ENCODE measurements around the gene SERPIND1. TPM values are rescaled to one million over a fixed set of nuclear protein-coding genes. Genes with fewer than 3 reads are reported as not detected.
"Not testable (repeated sequence)": the region's sequence is repeated elsewhere in the genome, so short reads cannot be mapped to it uniquely, and the experiment has no call there.

Gene SERPIND1
- total and polyA plus RNA-seq, 4 experiments from 2014 or later = 0.07 to 0.29 TPM; not detected in 2

DNA sequence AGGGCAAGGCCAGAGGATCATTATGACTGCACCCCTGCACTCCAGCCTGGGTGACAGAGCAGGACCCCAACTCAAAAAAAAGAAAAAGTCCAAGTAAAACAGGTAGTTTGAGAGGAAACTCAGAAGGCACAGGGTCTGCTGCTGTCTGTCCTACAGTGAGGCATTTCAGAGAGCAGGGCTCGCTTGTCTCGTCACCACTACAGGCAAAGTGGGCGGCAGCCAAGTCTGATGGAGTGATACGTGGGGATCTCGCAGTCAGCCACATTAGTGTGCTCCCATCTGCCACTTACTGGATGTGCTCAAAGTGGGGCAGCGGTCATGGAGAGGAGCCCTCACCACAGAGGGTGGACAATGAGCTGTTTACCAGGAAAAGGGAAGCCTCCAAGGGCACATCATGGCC is 42.6 kb downstream of the SERPIND1 start:
- Histone ChIP-seq H3K27me3 (ENCODE audit: insufficient read depth, low read length) (no peaks in the 10 kb centered on the region), H3K4me3 (ENCODE audit: low read length in 2 of 2) (no peak overlapping the region), H3K9me3 (ENCODE audit: control insufficient read depth in 1 of 2, low read length in 2 of 2) (no peaks in the 10 kb centered on the region), H3K27ac (ENCODE audit: low read depth, low read length) (no peak overlapping the region), H3K36me3 (ENCODE audit: insufficient read depth, low read length) (peaks cover 43% of the 10 kb centered on the region), H3K4me1 (ENCODE audit: insufficient read depth, low read length) (no peaks in the 10 kb centered on the region)
- no peaks in the 10 kb centered on the region for H3K9me3 Mint-ChIP-seq
- H3K27ac Mint-ChIP-seq = peak overlapping the region in 1 of 7 donors; percentile 53
- no peak overlapping the region for H3K4me3 Mint-ChIP-seq
- DNase-seq = no peak
- intact Hi-C loops (cut with micrococcal nuclease) = no loop called here
- ChIA-PET CTCF (ENCODE audit: partially characterized antibody) (interaction anchor here (1.2 kb wide), 1 partner anchor 32 kb away, joined by 4 read pairs; no protein-coding TSS in a partner anchor), POLR2A (ENCODE audit: partially characterized antibody) (interaction anchor here (0.6 kb wide), 1 partner anchor 20 kb away, joined by 5 read pairs; no protein-coding TSS in a partner anchor)
- peaks cover 56 to 73% of the 10 kb centered on the region in 2 donors for H3K36me3 Mint-ChIP-seq
- H3K27me3 Mint-ChIP-seq = no peaks in the 10 kb centered on the region
- H3K4me1 Mint-ChIP-seq = no peaks in the 10 kb centered on the region

DNA sequence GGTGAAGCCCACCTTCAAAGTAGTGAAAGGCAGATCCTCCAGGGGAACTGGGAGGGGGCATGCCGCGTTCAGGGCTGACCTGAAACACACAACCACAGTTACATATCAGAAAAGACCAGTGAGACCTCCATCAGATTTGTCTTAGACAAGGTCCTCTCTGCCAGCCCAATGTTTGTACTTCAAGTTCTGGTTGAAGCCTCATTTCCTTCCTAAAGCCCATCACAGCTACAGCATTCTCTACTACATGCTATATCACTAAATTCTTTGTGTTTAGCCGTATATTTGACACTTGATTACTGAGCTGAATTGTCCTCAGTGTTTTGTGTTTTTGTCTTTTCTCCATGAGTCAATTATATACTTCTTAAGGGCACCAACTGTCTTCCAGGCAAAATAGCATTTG is 44.6 kb downstream of the SERPIND1 start:
- intact Hi-C loops (cut with micrococcal nuclease) = no loop called here

DNA sequence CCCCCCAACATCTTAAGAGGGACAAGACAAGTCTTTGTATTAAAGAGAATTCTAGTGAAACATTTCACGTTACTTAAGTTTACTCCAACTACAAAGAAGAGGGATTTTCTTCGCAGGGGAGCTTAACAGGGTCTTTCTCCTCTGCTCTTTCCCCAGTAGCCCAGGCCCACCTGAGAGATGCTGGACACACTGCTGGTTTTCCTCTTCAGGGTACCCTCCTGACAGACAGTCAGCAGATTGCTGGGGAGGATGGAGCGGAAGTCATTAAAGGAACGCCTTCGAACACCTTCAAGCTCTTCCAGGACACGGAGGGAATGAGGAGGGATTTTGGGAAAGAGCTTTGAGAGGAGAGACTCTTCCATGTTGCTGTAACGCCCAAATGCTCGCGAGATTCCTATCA is 45.6 kb downstream of the SERPIND1 start:
- Histone ChIP-seq H3K27ac (ENCODE audit: low read depth, low read length) (no peak overlapping the region), H3K27me3 (ENCODE audit: insufficient read depth, low read length) (no peaks in the 10 kb centered on the region), H3K9me3 (ENCODE audit: control insufficient read depth in 1 of 2, low read length in 2 of 2) (no peaks in the 10 kb centered on the region), H3K4me1 (ENCODE audit: insufficient read depth, low read length) (no peaks in the 10 kb centered on the region), H3K4me3 (ENCODE audit: low read length in 2 of 2) (no peak overlapping the region), H3K36me3 (ENCODE audit: insufficient read depth, low read length) (peaks cover 51% of the 10 kb centered on the region)
- intact Hi-C loops (cut with micrococcal nuclease) = no loop called here
- H3K9me3 Mint-ChIP-seq = no peaks in the 10 kb centered on the region
- ChIA-PET CTCF (ENCODE audit: partially characterized antibody) (no interaction called here), POLR2A (ENCODE audit: partially characterized antibody) (no interaction called here)
- no peak overlapping the region for H3K4me3 Mint-ChIP-seq
- H3K27me3 Mint-ChIP-seq = no peaks in the 10 kb centered on the region
- peaks cover 52 to 65% of the 10 kb centered on the region in 2 donors for H3K36me3 Mint-ChIP-seq
- DNase-seq = no peak
- no peaks in the 10 kb centered on the region for H3K4me1 Mint-ChIP-seq
- no peak overlapping the region for H3K27ac Mint-ChIP-seq

More for the DNA sequence above, 44.6 kb downstream of the SERPIND1 start:
- no peaks in the 10 kb centered on the region for H3K27me3 Mint-ChIP-seq
- CTCF ChIA-PET (ENCODE audit: partially characterized antibody) = no interaction called here
- Histone ChIP-seq H3K27me3 (ENCODE audit: insufficient read depth, low read length) (no peaks in the 10 kb centered on the region), H3K4me3 (ENCODE audit: low read length in 2 of 2) (no peak overlapping the region), H3K9me3 (ENCODE audit: control insufficient read depth in 1 of 2, low read length in 2 of 2) (no peaks in the 10 kb centered on the region), H3K27ac (ENCODE audit: low read depth, low read length) (no peak overlapping the region), H3K4me1 (ENCODE audit: insufficient read depth, low read length) (no peaks in the 10 kb centered on the region), H3K36me3 (ENCODE audit: insufficient read depth, low read length) (peaks cover 49% of the 10 kb centered on the region)
- no peaks in the 10 kb centered on the region for H3K4me1 Mint-ChIP-seq
- DNase-seq = no peak
- peak overlapping the region in 1 of 7 donors; percentile 39 for H3K27ac Mint-ChIP-seq
- H3K36me3 Mint-ChIP-seq = peaks cover 50 to 67% of the 10 kb centered on the region in 2 donors
- POLR2A ChIA-PET (ENCODE audit: partially characterized antibody) = no interaction called here
- H3K4me3 Mint-ChIP-seq = no peak overlapping the region
- H3K9me3 Mint-ChIP-seq = no peaks in the 10 kb centered on the region

DNA sequence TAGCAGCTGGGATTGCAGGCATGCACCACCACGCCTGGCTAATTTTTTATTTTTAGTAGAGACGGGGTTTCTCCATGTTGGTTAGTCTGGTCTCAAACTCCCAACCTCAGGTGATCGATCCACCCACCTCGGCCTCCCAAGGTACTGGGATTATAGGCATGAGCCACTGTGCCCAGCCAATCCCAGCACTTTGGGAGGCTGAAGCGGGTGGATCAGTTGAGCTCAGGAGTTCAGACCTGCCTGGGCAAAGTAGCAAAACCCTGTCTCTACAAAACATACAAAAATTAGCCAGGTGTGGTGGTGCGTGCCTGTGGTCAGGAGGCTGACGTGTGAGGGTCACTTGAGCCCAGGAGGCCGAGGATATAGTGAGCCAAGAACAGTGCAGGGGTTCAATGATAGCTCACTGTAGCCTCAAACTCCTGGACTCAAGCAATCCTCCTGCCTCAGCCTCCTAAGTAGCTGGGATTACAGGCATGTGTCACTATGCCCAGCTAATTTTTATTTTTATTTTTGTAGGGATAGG is 47.9 kb downstream of the SERPIND1 start:
- POLR2A ChIA-PET (ENCODE audit: partially characterized antibody); H3K4me3 Mint-ChIP-seq; intact Hi-C loops (cut with micrococcal nuclease); H3K27ac Mint-ChIP-seq; H3K27me3 Mint-ChIP-seq; H3K9me3 Mint-ChIP-seq; H3K4me1 Mint-ChIP-seq; H3K4me3 ChIP-seq (ENCODE audit: low read length in 2 of 2); H3K27ac ChIP-seq (ENCODE audit: low read depth, low read length); H3K27me3 ChIP-seq (ENCODE audit: insufficient read depth, low read length); H3K4me1 ChIP-seq (ENCODE audit: insufficient read depth, low read length); DNase-seq; H3K9me3 ChIP-seq (ENCODE audit: control insufficient read depth in 1 of 2, low read length in 2 of 2): not testable (repeated sequence)
- CTCF ChIA-PET (ENCODE audit: partially characterized antibody) = interaction anchor here (0.7 to 1.0 kb wide), 2 partner anchors 22 to 38 kb away, joined by 3 read pairs; no protein-coding TSS in a partner anchor
- H3K36me3 Mint-ChIP-seq = peaks cover 52 to 69% of the 10 kb centered on the region in 2 donors
- H3K36me3 ChIP-seq (ENCODE audit: insufficient read depth, low read length) = peaks cover 50% of the 10 kb centered on the region

DNA sequence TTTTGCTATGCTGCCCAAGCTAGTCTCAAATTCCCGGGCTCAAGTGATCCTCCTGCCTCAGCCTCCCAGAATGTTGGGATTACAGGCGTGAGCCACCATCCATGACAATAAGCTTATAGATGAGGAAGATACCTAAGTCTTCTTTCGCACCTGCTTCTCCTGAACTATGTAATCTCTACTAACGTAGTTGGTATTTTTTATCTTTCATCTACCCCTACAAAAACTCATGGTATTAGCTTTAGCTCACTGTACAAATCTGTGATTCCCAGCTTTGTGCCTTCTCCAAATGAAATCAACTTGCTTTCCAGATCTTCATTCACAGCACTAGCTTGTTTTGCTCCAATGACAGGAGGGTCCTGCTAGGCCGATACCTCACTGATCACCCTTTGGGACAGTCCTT is 48.3 kb downstream of the SERPIND1 start:
- Histone ChIP-seq H3K4me3 (ENCODE audit: low read length in 2 of 2) (no peak overlapping the region), H3K4me1 (ENCODE audit: insufficient read depth, low read length) (no peaks in the 10 kb centered on the region), H3K9me3 (ENCODE audit: control insufficient read depth in 1 of 2, low read length in 2 of 2) (no peaks in the 10 kb centered on the region), H3K36me3 (ENCODE audit: insufficient read depth, low read length) (peaks cover 45% of the 10 kb centered on the region), H3K27ac (ENCODE audit: low read depth, low read length) (no peak overlapping the region), H3K27me3 (ENCODE audit: insufficient read depth, low read length) (no peaks in the 10 kb centered on the region)
- peaks cover 52 to 69% of the 10 kb centered on the region in 2 donors for H3K36me3 Mint-ChIP-seq
- peak overlapping the region in 3 of 7 donors; percentile 23 to 59 (median 25) for H3K27ac Mint-ChIP-seq
- H3K9me3 Mint-ChIP-seq = no peaks in the 10 kb centered on the region
- no peak overlapping the region for H3K4me3 Mint-ChIP-seq
- DNase-seq = no peak
- H3K4me1 Mint-ChIP-seq = no peaks in the 10 kb centered on the region
- intact Hi-C loops (cut with micrococcal nuclease) = no loop called here
- CTCF ChIA-PET (ENCODE audit: partially characterized antibody) = interaction anchor here (0.7 to 1.0 kb wide), 2 partner anchors 22 to 38 kb away, joined by 3 read pairs; no protein-coding TSS in a partner anchor
- POLR2A ChIA-PET (ENCODE audit: partially characterized antibody) = no interaction called here
- no peaks in the 10 kb centered on the region for H3K27me3 Mint-ChIP-seq

DNA sequence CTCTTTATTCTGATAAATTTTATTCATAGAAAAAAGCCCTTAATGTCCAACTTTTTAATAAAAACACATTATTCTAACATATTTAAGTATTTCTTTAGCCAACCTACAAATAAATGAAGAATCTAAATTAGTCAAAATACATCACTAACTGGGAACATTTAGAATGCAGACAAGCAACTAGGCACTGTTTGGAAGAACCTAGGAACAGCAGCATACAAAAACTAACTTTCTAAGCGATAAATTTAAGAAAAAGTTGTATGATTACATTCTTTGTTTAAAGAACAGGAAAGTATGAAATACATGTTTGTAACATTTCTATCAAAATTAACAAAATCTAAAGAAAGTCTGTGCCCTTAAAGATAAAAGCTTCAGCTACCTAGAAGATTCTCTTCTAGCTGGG is 49.4 kb downstream of the SERPIND1 start:
- H3K4me1 ChIP-seq (ENCODE audit: insufficient read depth, low read length) = no peaks in the 10 kb centered on the region
- Mint-ChIP-seq H3K4me1 (no peaks in the 10 kb centered on the region), H3K4me3 (no peak overlapping the region), H3K27ac (no peak overlapping the region), H3K27me3 (no peaks in the 10 kb centered on the region), H3K36me3 (peaks cover 55 to 71% of the 10 kb centered on the region in 2 donors), H3K9me3 (no peaks in the 10 kb centered on the region)
- DNase-seq = no peak
- ChIA-PET CTCF (ENCODE audit: partially characterized antibody) (interaction anchor here (1.3 kb wide), 1 partner anchor 22 kb away, joined by 3 read pairs; no protein-coding TSS in a partner anchor), POLR2A (ENCODE audit: partially characterized antibody) (no interaction called here)
- no peaks in the 10 kb centered on the region for H3K9me3 ChIP-seq (ENCODE audit: control insufficient read depth in 1 of 2, low read length in 2 of 2)
- intact Hi-C loops (cut with micrococcal nuclease) = no loop called here
- H3K4me3 ChIP-seq (ENCODE audit: low read length in 2 of 2) = no peak overlapping the region
- no peak overlapping the region for H3K27ac ChIP-seq (ENCODE audit: low read depth, low read length)
- H3K36me3 ChIP-seq (ENCODE audit: insufficient read depth, low read length) = peaks cover 43% of the 10 kb centered on the region
- H3K27me3 ChIP-seq (ENCODE audit: insufficient read depth, low read length) = no peaks in the 10 kb centered on the region

DNA sequence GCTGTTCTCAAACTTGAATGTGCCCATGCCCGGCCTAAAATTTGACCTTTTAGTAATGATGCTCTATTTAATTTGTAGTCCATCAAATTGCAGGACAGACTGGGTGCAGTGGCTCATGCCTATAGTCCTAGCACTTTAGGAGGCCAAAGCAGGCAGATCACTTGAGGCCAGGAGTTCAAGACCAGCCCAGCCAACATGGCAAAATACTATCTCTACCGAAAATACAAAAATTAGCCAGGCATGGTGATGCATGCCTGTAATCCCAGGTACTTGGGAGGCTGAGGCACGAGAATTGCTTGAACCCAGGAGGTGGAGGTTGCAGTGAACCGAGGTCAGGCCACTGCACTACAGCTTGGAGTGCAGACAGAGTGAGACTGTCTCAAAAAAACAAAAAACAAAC is 51.3 kb downstream of the SERPIND1 start:
- H3K4me1 Mint-ChIP-seq; H3K9me3 Mint-ChIP-seq; H3K27me3 ChIP-seq (ENCODE audit: insufficient read depth, low read length); intact Hi-C loops (cut with micrococcal nuclease); H3K9me3 ChIP-seq (ENCODE audit: control insufficient read depth in 1 of 2, low read length in 2 of 2); CTCF ChIA-PET (ENCODE audit: partially characterized antibody); H3K27ac ChIP-seq (ENCODE audit: low read depth, low read length); DNase-seq; H3K4me1 ChIP-seq (ENCODE audit: insufficient read depth, low read length); POLR2A ChIA-PET (ENCODE audit: partially characterized antibody); H3K4me3 ChIP-seq (ENCODE audit: low read length in 2 of 2); H3K27me3 Mint-ChIP-seq; H3K4me3 Mint-ChIP-seq: not testable (repeated sequence)
- Mint-ChIP-seq H3K27ac (peak overlapping the region in 2 of 7 donors; percentile 6 to 12), H3K36me3 (peaks cover 52 to 71% of the 10 kb centered on the region in 2 donors)
- peaks cover 27% of the 10 kb centered on the region for H3K36me3 ChIP-seq (ENCODE audit: insufficient read depth, low read length)
